Upper lobe of right lung (tissue), 1 donor: ENCODE data around the gene LYRM2. TPM values are rescaled to one million over a fixed set of nuclear protein-coding genes. Genes with fewer than 3 reads are reported as not detected.

Source experiments
- ATAC-seq: fragments of 200-7000 bp; cut with Tn5 transposase; one replicate; pipeline ENCODE4 v1.9.1; 2020; ENCODE audit warnings: mild to moderate bottlenecking, moderate library complexity
- DNase-seq: peaks from one replicate; pipeline ENCODE4 v3.0.0-alpha.2; 2020
- H3K27ac ChIP-seq: fragments of 200-600 bp; one replicate; pipeline ENCODE4 v1.8.0; 2022
- H3K27me3 ChIP-seq: fragments of 200-600 bp; one replicate; pipeline ENCODE4 v1.8.0; 2022; ENCODE audit warnings: mild to moderate bottlenecking
- H3K36me3 ChIP-seq: fragments of 200-600 bp; one replicate; pipeline ENCODE4 v1.8.0; 2022
- H3K4me1 ChIP-seq: fragments of 200-600 bp; one replicate; pipeline ENCODE4 v1.8.0; 2022
- H3K4me3 ChIP-seq: fragments of 200-600 bp; one replicate; pipeline ENCODE4 v1.8.0; 2022; ENCODE audit warnings: mild to moderate bottlenecking
- H3K9me3 ChIP-seq: fragments of 200-600 bp; one replicate; pipeline ENCODE4 v1.8.0; 2022
- CTCF ChIP-seq: fragments of 200-600 bp; IDR thresholded peaks from one replicate; pipeline ENCODE4 v1.8.0; 2022; ENCODE audit warnings: antibody characterized with exemption
- intact Hi-C: fragments of 100-400 bp; cut with DNase I; formaldehyde crosslinking; loops from one replicate; pipeline ENCODE4 v1.11.0; 2022
- total RNA-seq: library from RNA; stranded (reverse); fragmentation: NEBNext Ultra II Directional; extraction: Animal tissue kit (Norgen Biotek cat#: 25700); gene quantifications from one replicate; pipeline ENCODE4 v1.2.1, GENCODE V29; 2021
- donor health status: DM: no; HTN: yes; CAD: no; lungs with severe emphysema.

Gene LYRM2
- total RNA-seq, 1 donor from 2014 or later = 32.9 TPM

- no peak overlapping the region for H3K4me3 ChIP-seq
- H3K4me1 ChIP-seq = peaks cover 6% of the 10 kb centered on the region
- intact Hi-C loops = no loop called here
- H3K36me3 ChIP-seq = peaks cover 92% of the 10 kb centered on the region
- no peak for ATAC-seq
- TF ChIP-seq CTCF = no peak
- no peak for DNase-seq
- no peaks in the 10 kb centered on the region for H3K27me3 ChIP-seq
- no peaks in the 10 kb centered on the region for H3K9me3 ChIP-seq
- no peak overlapping the region for H3K27ac ChIP-seq
Observed at GRCh38 chr6:89680551-89680950, 42.0 kb upstream of the LYRM2 start.

- Histone ChIP-seq H3K4me1 (peaks cover 6% of the 10 kb centered on the region), H3K4me3 (no peak overlapping the region), H3K27me3 (no peaks in the 10 kb centered on the region), H3K36me3 (peaks cover 92% of the 10 kb centered on the region), H3K9me3 (no peaks in the 10 kb centered on the region), H3K27ac (no peak overlapping the region)
- intact Hi-C loops = no loop called here
- TF ChIP-seq CTCF = no peak
- DNase-seq = no peak
- no peak for ATAC-seq
Observed at GRCh38 chr6:89680150-89680549, 41.6 kb upstream of the LYRM2 start.

GRCh38 chr6:89679215-89680120 is 40.9 kb upstream of the LYRM2 start:
- no peak for ATAC-seq
- no peak for TF ChIP-seq CTCF
- peaks cover 6% of the 10 kb centered on the region for H3K4me1 ChIP-seq

GRCh38 chr6:89678531-89678930 is 40.0 kb upstream of the LYRM2 start:
- peaks cover 93% of the 10 kb centered on the region for H3K36me3 ChIP-seq
- no peak overlapping the region for H3K4me3 ChIP-seq
- TF ChIP-seq CTCF = no peak
- no peak for ATAC-seq
- no peaks in the 10 kb centered on the region for H3K27me3 ChIP-seq
- DNase-seq = no peak
- intact Hi-C loops = no loop called here
- no peaks in the 10 kb centered on the region for H3K9me3 ChIP-seq
- H3K27ac ChIP-seq = no peak overlapping the region
- peaks cover 6% of the 10 kb centered on the region for H3K4me1 ChIP-seq

More at GRCh38 chr6:89679215-89680120, 40.9 kb upstream of the LYRM2 start:
- intact Hi-C loops = no loop called here
- peaks cover 92% of the 10 kb centered on the region for H3K36me3 ChIP-seq
- no peak for DNase-seq
- no peaks in the 10 kb centered on the region for H3K9me3 ChIP-seq
- no peak overlapping the region for H3K27ac ChIP-seq
- no peaks in the 10 kb centered on the region for H3K27me3 ChIP-seq
- H3K4me3 ChIP-seq = no peak overlapping the region

GRCh38 chr6:89675949-89676748 is 37.6 kb upstream of the LYRM2 start:
- DNase-seq = no peak
- intact Hi-C loops = no loop called here
- peaks cover 94% of the 10 kb centered on the region for H3K36me3 ChIP-seq

More at GRCh38 chr6:89675949-89676748, 37.6 kb upstream of the LYRM2 start:
- Histone ChIP-seq H3K27me3 (no peaks in the 10 kb centered on the region), H3K4me1 (peaks cover 6% of the 10 kb centered on the region), H3K27ac (no peak overlapping the region), H3K4me3 (no peak overlapping the region), H3K9me3 (no peaks in the 10 kb centered on the region)
- TF ChIP-seq CTCF = no peak
- no peak for ATAC-seq
